ENCODE measurements around the gene GAP43.
A peak's percentile ranks its signal among the peaks of the same experiment; 100 is the strongest.

Gene GAP43

GRCh38 chr3:115623044-115623868 is at the start of gene GAP43:
TSS of gene GAP43 (plus strand) at chr3:115623510. CDS start at chr3:115623690, 180 bp downstream.
- peak; percentile 4 for DNase-seq (ENCODE audit: low read depth)
- TF ChIP-seq CTCF (IDR thresholded peaks at IDR 0.05; ENCODE audit: low read depth, low read length): no peak
- TF ChIP-seq MYC (IDR thresholded peaks at IDR 0.05; ENCODE audit: low read depth, low read length): no peak
- TF ChIP-seq MAX (IDR thresholded peaks at IDR 0.05; ENCODE audit: low read depth, low read length): no peak
- TF ChIP-seq POLR2A (IDR thresholded peaks at IDR 0.05; ENCODE audit: extremely low read depth, insufficient read length): no peak
- no peak within 1 kb of the TSS for H3K4me3 ChIP-seq (ENCODE audit: low read depth, low read length)

GRCh38 chr3:115576325-115576875 is 46.9 kb upstream of the GAP43 start:
- H3K4me3 ChIP-seq (ENCODE audit: low read depth, low read length): no peak overlapping the region
- TF ChIP-seq POLR2A (IDR thresholded peaks at IDR 0.05; ENCODE audit: extremely low read depth, insufficient read length): no peak
- no peak for TF ChIP-seq CTCF (IDR thresholded peaks at IDR 0.05; ENCODE audit: low read depth, low read length)
- TF ChIP-seq MAX (IDR thresholded peaks at IDR 0.05; ENCODE audit: low read depth, low read length): no peak
- no peak for TF ChIP-seq MYC (IDR thresholded peaks at IDR 0.05; ENCODE audit: low read depth, low read length)
- no peak for DNase-seq (ENCODE audit: low read depth)

GRCh38 chr3:115577000-115577399 is 46.3 kb upstream of the GAP43 start:
- TF ChIP-seq MYC (IDR thresholded peaks at IDR 0.05; ENCODE audit: low read depth, low read length) (no peak), MAX (IDR thresholded peaks at IDR 0.05; ENCODE audit: low read depth, low read length) (no peak), POLR2A (IDR thresholded peaks at IDR 0.05; ENCODE audit: extremely low read depth, insufficient read length) (no peak), CTCF (IDR thresholded peaks at IDR 0.05; ENCODE audit: low read depth, low read length) (no peak)
- no peak overlapping the region for H3K4me3 ChIP-seq (ENCODE audit: low read depth, low read length)
- DNase-seq (ENCODE audit: low read depth): no peak

- no peak for TF ChIP-seq CTCF (IDR thresholded peaks at IDR 0.05; ENCODE audit: low read depth, low read length)
- no peak for TF ChIP-seq MYC (IDR thresholded peaks at IDR 0.05; ENCODE audit: low read depth, low read length)
- no peak for TF ChIP-seq MAX (IDR thresholded peaks at IDR 0.05; ENCODE audit: low read depth, low read length)
Observed at GRCh38 chr3:115578331-115578730, 45.0 kb upstream of the GAP43 start.

GRCh38 chr3:115580566-115580965 is 42.7 kb upstream of the GAP43 start:
- H3K4me3 ChIP-seq (ENCODE audit: low read depth, low read length): no peak overlapping the region
- DNase-seq (ENCODE audit: low read depth): no peak
- TF ChIP-seq MAX (IDR thresholded peaks at IDR 0.05; ENCODE audit: low read depth, low read length) (no peak), POLR2A (IDR thresholded peaks at IDR 0.05; ENCODE audit: extremely low read depth, insufficient read length) (no peak), CTCF (IDR thresholded peaks at IDR 0.05; ENCODE audit: low read depth, low read length) (no peak)

More at GRCh38 chr3:115578331-115578730, 45.0 kb upstream of the GAP43 start:
- no peak for DNase-seq (ENCODE audit: low read depth)
- H3K4me3 ChIP-seq (ENCODE audit: low read depth, low read length): no peak overlapping the region
